ENCODE results near the gene FURIN. TPM values are rescaled to one million over a fixed set of nuclear protein-coding genes. Genes with fewer than 3 reads are reported as not detected.
"Not testable (repeated sequence)": the region's sequence is repeated elsewhere in the genome, so short reads cannot be mapped to it uniquely, and the experiment has no call there.

Gene FURIN
- total RNA-seq, 1 donor from 2014 or later, result 143 TPM

GRCh38 chr15:90916461-90916860, 48.1 kb downstream of the FURIN start:
- Mint-ChIP-seq H3K9me3 (ENCODE audit: unreplicated experiment) (no peaks in the 10 kb centered on the region), H3K27me3 (ENCODE audit: unreplicated experiment) (peaks cover 9% of the 10 kb centered on the region), H3K4me3 (ENCODE audit: unreplicated experiment) (no peak overlapping the region), H3K27ac (ENCODE audit: unreplicated experiment) (no peak overlapping the region), H3K4me1 (ENCODE audit: unreplicated experiment) (no peaks in the 10 kb centered on the region), H3K36me3 (ENCODE audit: low read depth, unreplicated experiment) (peaks cover 62% of the 10 kb centered on the region)
- no peak for TF ChIP-seq CTCF (IDR thresholded peaks at IDR 0.05; ENCODE audit: unreplicated experiment)
- no peak for DNase-seq (ENCODE audit: low spot score)

DNA sequence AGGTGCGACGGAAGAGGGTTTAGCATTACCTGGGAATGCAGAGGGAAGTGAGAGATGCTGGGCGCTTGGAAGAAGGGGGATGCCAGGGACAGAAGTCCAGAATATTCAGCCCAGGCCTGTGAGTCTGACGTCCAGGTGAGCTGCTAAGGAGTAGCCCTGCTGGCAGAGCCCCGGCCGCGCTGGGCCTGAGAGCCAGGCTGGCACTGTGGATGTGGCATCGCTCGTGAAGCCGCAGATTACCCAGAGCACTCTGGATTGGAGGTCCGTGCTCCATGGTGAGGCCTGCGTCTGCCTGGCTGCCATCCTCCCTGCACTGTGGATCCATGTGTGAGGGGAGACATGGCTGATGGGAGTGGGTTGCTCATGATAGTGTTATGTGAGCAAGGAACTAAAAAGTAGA, 49.2 kb downstream of the FURIN start:
- TF ChIP-seq CTCF (IDR thresholded peaks at IDR 0.05; ENCODE audit: unreplicated experiment), result no peak
- no peaks in the 10 kb centered on the region for H3K4me1 Mint-ChIP-seq (ENCODE audit: unreplicated experiment)
- no peak for DNase-seq (ENCODE audit: low spot score)
- no peaks in the 10 kb centered on the region for H3K9me3 Mint-ChIP-seq (ENCODE audit: unreplicated experiment)
- H3K27ac Mint-ChIP-seq (ENCODE audit: unreplicated experiment), result no peak overlapping the region
- peak overlapping the region; percentile 13 for H3K4me3 Mint-ChIP-seq (ENCODE audit: unreplicated experiment)
- peaks cover 12% of the 10 kb centered on the region for H3K27me3 Mint-ChIP-seq (ENCODE audit: unreplicated experiment)
- peaks cover 66% of the 10 kb centered on the region for H3K36me3 Mint-ChIP-seq (ENCODE audit: low read depth, unreplicated experiment)

- DNase-seq (ENCODE audit: low spot score), result no peak
- peaks cover 65% of the 10 kb centered on the region for H3K36me3 Mint-ChIP-seq (ENCODE audit: low read depth, unreplicated experiment)
- no peak for TF ChIP-seq CTCF (IDR thresholded peaks at IDR 0.05; ENCODE audit: unreplicated experiment)
- no peak overlapping the region for H3K4me3 Mint-ChIP-seq (ENCODE audit: unreplicated experiment)
- H3K27ac Mint-ChIP-seq (ENCODE audit: unreplicated experiment), result no peak overlapping the region
- no peaks in the 10 kb centered on the region for H3K4me1 Mint-ChIP-seq (ENCODE audit: unreplicated experiment)
- H3K27me3 Mint-ChIP-seq (ENCODE audit: unreplicated experiment), result peaks cover 12% of the 10 kb centered on the region
- H3K9me3 Mint-ChIP-seq (ENCODE audit: unreplicated experiment), result no peaks in the 10 kb centered on the region
These were observed 49.8 kb downstream of the FURIN start for GRCh38 chr15:90918034-90918788.

- Mint-ChIP-seq H3K4me3 (ENCODE audit: unreplicated experiment) (no peak overlapping the region), H3K36me3 (ENCODE audit: low read depth, unreplicated experiment) (peaks cover 59% of the 10 kb centered on the region), H3K9me3 (ENCODE audit: unreplicated experiment) (no peaks in the 10 kb centered on the region), H3K27me3 (ENCODE audit: unreplicated experiment) (peaks cover 12% of the 10 kb centered on the region), H3K27ac (ENCODE audit: unreplicated experiment) (no peak overlapping the region), H3K4me1 (ENCODE audit: unreplicated experiment) (no peaks in the 10 kb centered on the region)
- TF ChIP-seq CTCF (IDR thresholded peaks at IDR 0.05; ENCODE audit: unreplicated experiment), result no peak
- no peak for DNase-seq (ENCODE audit: low spot score)
These were observed 50.4 kb downstream of the FURIN start for GRCh38 chr15:90918835-90919234.

GRCh38 chr15:90921887-90922286, 53.5 kb downstream of the FURIN start:
- Mint-ChIP-seq H3K27ac (ENCODE audit: unreplicated experiment) (no peak overlapping the region), H3K4me3 (ENCODE audit: unreplicated experiment) (no peak overlapping the region), H3K36me3 (ENCODE audit: low read depth, unreplicated experiment) (peaks cover 41% of the 10 kb centered on the region), H3K27me3 (ENCODE audit: unreplicated experiment) (peaks cover 7% of the 10 kb centered on the region), H3K4me1 (ENCODE audit: unreplicated experiment) (no peaks in the 10 kb centered on the region), H3K9me3 (ENCODE audit: unreplicated experiment) (no peaks in the 10 kb centered on the region)
- TF ChIP-seq CTCF (IDR thresholded peaks at IDR 0.05; ENCODE audit: unreplicated experiment), result no peak
- no peak for DNase-seq (ENCODE audit: low spot score)

GRCh38 chr15:90922712-90923322, 54.4 kb downstream of the FURIN start:
- not testable (repeated sequence) for H3K9me3 Mint-ChIP-seq (ENCODE audit: unreplicated experiment); H3K27me3 Mint-ChIP-seq (ENCODE audit: unreplicated experiment); H3K4me1 Mint-ChIP-seq (ENCODE audit: unreplicated experiment); DNase-seq (ENCODE audit: low spot score); H3K4me3 Mint-ChIP-seq (ENCODE audit: unreplicated experiment); H3K27ac Mint-ChIP-seq (ENCODE audit: unreplicated experiment)
- H3K36me3 Mint-ChIP-seq (ENCODE audit: low read depth, unreplicated experiment), result peaks cover 33% of the 10 kb centered on the region
